ENCODE data around the gene ZNF358.

Gene ZNF358

DNA sequence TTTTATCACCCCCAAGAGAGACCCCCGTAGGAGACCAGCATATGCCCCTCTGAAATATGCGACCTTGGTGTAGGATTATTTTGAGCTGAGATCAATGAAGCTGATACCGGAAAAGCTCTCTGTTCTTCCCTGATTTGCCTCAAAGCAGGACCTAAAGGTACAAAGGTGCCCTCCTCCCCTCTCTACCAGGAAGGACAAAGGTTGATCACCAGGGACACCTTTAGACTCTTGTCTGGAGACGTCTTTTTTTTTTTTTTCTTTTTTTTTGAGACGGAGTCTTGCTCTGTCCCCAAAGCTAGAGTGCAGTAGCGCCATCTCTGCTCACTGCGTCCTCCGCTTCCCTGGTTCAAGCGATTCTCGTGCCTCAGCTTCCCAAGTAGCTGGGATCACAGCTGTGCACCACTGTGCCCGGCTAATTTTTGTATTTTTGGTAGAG lies 26.3 kb upstream of the ZNF358 start:
- DNase-seq = no peak

DNA sequence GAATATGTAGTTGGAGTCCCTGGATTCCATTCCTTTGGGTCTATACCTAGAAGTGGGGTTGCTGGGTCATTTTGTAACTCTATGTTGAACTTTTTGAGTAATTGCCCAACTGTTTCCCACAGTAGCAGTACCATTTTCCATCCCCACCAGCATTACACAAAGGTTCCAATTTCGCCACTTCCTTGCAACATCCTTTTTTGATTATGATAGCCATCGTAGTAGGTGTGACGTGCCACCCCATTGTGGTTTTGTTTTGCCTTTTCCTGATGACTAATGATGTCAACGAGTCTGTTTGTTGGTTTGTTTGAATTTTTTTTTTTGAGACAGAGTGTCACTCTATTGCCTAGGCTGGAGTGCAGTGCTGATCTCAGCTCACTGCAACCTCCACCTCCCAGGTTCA lies 23.8 kb upstream of the ZNF358 start:
- DNase-seq = no peak

DNA sequence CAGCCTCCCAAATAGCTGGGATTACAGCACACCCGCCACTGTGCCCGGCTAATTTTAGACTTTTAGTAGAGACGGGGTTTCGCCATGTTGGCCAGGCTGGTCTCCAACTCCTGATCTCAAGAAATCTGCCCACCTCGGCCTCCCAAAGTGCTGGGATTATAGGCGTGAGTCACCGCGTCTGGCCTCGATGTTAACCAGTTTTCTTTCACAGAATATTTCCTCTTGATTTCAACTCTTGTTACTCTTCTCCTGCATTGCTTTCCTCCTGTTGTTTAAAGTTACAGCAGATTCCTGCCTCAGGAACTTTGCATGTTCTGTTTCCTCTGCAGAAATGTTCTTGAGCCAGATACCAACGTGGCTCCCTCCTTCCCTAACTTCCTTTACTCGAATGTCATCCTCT lies 23.3 kb upstream of the ZNF358 start:
- no peak for DNase-seq

DNA sequence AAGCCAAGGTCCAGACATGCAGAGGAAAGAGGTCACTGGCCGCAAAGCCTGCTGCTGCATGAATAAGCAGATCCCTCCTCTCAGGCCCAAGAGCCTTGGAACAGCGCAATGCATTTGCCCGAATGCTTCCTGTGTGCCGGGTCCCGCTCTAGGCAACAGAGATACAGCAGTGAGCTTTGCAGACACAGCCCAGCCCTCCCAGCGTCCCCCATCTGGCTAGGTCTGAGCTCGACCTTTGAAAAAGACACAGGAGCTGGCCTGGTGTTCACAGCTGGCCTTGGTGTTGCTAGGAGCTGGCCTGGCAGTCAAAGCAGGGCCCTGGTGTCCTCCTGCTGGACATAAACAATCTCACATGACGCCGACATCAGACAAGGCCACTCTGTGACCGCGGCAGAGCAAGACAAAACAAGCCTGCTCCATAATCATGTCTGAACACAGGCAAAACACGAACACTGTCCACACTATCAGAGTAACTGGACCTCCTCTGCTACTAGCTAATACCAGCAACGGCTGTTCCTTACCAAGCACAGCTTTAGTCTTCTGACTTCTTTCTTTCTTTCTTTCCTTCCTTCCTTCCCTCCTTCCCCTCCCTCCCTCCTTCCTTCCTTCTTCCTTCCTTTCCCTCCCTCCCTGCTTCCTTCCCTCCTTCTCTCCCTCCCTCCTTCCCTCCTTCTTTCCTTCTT lies 21.3 kb upstream of the ZNF358 start:
- no peak for DNase-seq

DNA sequence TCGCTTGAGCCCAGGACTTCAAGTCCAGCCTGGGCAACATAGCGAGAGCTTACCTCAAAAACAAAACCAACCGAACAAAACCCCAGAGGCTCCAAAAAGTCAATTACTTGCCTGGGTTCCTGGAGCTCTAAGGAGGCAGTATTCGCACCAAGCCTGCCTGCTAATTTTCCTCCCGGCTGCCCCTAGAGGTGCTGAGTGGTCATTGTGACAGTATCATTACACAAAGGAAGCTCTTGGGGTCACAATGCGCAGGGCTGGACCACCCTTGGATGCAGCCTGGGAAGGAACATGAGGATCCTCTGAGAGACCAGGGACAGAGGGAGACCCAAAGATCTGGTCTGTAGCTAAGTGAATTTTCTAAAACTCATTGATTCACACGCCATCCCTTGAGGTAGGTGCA lies 18.6 kb upstream of the ZNF358 start:
- DNase-seq = no peak

DNA sequence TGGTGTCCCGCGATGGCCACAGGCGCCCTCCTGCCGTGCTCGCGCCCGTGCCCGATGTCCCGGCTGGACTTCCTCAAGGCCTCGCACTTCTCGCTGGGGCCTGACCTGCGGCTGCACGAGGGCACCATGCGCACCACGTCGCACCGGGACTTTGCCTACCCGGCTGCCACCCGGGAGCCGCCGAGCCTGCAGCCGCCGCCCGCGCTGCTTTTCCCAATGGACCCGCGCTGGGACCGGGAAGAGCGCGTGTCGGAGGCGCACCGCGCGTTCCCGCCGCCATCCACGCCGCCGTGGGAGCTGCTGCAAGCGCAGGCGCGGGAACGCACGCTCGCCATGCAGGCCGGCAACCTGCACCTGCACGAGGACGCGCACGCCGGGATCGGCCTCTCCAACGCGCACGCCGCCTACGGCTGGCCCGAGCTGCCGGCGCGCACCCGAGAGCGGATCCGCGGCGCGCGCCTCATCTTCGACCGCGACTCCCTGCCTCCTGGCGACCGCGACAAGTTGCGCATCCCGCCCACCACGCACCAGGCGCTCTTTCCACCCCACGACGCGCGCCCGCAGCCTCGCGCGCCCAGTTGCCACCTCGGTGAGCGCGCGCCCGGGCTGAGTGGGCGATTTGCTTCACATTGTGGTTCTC lies 15.0 kb upstream of the ZNF358 start:
- peak; percentile 40 for DNase-seq

DNA sequence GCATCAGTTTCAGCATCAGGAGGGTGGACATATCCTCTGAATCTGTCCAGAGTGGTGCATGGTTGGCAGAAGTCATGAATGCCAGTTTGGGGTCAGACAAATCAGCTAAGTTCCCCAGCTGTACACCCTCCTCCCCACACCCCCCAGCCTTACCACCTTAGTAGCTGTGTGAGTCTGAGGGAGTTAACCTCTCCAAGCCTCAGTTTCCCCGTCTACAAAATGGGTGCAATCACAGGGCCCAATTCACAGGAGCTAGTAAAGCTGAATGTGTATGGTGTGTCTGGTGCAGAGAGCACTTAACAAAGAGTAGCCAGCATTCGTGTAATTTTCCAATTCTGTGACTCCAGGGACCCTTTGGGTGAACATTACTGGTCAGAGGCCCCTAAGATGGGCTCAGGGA lies 13.4 kb upstream of the ZNF358 start:
- no peak for DNase-seq

DNA sequence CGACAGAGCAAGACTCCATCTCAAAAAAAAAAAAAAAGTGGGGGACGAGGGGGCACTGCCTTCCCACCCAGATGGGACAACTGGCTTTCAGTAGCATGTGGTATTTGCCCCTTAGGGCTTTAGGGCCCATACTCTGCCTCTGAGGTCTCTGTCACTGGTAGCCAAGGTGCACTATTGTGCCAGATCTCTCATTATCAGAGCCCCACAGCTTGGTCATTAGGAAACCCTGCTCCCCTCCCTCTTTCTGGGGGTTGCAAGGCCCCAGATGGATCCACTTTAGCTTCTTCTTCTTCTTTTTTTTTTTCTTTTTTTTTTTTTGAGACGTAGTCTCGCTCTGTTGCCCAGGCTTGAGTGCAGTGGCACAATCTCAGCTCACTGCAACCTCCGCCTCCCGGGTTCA lies 11.2 kb upstream of the ZNF358 start:
- DNase-seq = no peak

DNA sequence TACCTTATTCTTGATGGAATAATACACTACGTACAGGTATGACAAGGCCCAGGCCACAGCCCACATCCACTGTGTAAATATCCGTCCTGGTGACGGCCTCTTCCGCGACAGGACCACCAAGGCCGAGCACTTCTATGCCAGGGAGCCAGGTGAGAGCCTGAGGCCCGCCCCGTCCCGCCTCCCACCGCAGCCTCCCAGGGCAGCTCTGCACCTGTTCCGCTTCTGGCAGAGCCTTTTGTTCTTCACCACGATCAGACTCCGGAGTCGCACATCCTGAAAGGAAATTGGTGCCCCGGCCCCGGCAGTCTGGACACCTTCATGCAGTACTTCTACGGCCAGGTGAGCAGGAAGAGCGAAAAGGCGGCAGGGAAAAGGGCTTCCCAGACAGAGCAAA lies 10.6 kb upstream of the ZNF358 start:
- DNase-seq = no peak

DNA sequence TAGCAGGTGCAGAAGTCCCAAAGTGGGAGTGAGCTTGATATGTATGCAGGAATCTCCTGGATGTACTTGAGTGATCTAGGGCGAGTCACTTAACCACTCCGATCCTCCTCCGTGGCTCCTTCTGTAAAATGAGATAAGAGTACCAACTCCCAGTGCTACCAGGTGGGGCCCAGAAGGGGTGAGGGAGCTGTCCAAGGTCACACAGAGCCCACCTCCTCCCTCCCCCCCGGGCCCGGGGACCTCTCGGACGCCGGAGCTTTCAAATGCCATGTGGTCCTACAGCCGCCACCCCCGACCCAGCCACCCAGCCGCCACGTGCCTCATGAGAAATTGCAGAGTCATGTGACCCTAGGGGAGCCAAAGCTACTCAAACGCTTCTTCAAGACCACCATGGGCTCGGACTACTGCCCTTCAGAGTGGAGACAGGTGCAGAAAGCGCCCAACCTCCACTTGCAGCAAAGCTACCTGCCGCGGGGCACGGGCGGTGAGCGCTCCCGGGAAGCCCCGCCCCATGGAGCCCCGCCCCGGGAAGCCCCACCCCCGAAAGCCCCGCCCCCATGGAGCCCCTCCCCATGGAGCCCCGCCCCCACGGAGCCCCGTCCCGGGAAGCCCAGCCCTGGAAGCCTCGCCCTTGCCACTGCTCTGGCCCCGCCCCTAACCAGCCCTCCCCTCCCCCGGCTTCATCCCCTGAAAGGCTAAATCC lies 10.1 kb upstream of the ZNF358 start:
- no peak for DNase-seq

DNA sequence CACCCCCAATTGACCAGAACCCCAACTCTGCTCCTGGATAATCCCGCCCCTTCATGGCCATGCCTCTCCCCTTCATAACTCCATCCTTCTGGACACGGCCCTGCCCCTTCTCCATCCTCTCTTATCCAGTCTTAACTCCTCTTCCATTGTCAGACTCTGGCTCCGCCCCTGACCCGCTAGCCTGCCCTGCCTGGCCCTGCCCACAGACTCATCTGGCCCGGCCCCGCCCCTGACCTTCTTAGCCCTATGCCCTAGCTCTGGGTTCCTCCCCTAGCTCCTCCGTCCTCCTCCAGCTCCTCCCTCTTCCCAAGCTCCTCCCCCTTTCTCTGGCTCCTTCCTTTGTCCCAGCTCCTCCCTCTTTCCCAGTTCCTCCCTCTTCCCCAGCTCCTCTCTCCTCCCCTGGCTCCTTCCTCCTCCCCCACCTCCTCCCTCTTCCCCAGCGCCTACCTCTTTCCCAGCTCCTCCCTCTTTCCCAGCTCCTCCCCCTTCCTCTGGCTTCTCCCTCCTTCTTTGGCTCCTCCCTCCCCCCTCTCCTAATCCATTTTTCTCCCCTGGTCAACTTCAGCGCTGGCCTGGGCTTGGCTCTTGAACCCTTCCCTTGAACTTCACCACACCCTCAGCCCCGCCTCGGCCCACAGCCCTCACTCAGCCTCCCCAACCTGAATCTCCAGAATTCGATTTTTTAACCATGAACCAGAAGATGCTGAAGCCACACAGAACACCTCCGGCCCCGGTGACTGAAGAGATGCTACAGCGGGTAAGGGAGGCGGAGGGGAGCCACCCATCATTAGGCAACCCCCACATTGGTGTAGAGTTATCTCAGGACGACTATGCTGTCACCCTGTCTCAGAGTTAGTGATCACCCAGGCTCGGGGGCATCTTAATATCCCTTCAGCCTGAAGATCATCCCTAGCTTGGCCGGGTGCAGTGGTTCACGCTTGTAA lies 9.2 kb upstream of the ZNF358 start:
- DNase-seq = peak; percentile 75

DNA sequence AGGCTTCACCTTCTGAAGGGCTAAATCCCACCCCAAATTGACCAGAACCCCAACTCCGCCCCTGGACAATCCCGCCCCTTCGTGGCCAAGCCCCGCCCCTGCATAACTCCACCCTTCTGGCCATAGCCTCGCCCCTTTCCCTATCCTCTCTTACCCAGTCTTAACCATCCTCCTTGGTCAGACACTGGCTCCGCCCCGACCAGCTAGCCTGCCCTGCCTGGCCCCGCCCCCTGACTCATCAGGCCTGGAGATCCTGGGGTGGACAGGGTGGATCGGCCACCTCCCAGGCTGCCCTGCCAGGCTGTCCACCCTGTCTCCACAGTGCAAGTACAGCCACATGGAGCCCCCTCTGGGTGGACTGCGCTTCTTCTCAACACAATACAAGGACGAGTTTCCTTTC lies 8.0 kb upstream of the ZNF358 start:
- peak; percentile 81 for DNase-seq

DNA sequence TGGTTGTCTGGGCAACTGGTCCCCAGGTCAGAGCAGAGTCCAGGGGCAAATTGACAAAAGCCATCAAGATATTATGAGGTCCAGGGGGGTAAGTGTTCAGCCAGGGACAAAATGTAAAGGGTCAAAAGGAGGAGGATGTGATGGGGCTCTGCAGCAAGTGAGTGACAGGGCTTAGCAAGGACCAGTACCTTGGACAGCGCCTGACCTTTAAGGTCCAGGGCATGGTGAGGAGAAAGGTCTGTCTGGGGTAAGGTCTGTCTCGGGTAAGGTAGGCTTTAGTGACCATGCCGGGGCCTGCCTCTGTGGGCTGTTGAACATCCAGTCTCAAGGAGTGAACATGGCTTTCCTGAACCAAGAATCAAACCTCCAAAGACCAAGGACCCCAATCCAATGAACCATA lies 6.3 kb upstream of the ZNF358 start:
- no peak for DNase-seq

DNA sequence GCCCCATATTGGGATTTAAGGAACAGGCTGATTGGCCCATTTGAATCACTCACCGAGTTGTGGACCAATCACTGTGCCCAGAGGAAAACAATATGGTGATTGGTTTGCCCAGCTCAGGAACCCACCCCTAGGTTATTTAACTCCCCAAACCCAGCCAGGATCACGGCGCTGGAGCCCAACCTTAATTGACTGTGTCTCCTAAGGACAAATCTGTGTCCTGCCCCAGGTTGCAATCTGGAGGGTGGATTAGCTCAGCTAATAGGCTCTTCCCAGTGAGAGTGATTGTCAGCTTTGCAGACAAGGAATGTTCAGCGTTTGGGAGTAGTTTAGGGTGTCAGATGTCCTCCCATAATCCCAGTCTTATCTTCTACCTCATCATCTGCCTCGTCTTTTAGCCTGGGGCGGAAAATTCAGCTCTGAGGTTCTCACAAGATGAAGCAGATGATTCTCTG lies 3.5 kb upstream of the ZNF358 start:
- DNase-seq = no peak

DNA sequence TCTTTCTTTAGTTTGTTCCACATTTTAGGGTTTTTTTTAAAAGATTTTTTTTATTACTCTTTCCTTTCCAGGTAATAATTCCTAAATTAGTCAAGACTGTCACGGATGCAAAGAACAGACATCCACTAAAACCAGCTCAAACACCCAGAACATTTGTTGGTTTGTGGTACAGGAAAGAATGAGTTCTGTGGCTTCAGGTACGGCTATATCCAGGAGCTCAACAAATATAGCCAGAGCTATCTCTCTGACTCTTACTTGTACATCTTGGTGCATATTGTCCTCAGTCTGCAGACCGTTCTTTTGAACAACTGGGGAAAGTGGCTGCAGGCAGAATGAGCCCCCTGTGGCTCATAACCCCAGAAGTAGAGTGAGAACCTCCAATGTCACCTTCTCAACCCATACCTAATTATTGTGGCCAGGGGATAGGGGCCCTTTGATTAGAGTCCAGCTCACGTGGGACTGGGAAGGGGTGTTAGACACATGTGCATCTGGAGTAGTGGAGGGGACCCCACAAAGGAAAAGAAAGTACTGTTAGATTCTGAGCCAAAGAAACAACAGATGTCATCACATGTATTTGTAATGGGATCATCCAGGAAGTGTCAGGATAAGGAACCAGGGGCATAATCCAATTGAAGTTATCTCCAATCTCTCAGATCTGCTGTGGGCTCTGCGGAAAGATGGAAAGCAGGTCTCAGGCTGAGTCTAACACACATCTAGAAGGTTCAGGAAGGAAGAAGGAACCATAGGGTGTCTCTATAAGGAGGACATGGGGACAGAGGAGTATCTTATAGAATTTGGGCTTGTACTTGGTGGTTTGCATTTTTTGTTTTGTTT lies 1.9 kb upstream of the ZNF358 start:
- DNase-seq = no peak

DNA sequence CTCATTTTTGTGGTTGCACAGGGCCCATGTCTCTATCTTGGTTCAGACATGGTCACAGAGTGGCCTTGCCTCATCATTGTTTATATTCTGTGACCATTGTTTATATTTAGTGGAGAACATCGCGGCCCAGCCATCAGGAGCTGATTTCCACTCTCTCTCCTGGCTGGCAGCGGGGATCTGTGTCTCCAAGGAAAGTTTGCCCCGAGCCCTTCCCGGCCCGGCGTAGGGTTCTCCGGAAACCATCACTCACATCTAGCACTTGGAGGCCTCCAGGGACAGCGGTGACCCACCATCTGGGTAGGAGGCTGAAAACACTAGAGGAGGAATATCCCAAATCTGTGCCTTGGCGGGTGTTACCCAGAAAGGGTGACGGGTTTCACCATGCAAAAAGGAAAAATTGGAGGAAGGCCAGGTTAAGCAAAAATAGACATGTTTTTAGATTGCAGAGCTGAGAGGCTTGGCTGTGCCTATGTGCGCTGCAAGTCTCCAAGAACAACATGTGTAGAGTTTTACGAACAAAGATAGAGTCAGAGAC lies 726 bp upstream of the ZNF358 start:
- DNase-seq = no peak

DNA sequence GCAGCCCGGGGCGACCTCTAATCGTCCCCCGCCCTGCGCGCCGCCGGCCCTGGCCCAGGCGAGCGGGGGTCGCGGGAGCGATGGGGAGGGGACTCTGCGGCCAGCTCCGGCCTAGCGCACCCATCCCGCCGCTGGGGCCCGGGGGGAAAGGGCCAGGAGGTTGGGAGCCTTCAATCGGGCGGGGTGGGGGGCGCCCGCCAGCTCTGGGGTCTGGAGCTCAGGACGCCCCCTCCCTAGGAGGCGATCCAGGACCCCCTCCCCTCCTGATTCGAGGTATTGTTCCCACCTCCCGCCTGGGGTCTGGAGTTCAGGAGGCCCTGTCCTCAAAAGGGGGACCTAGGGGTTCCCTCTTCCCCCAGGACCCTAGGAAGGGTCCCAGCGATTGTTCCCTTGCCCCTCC lies 430 bp downstream of the ZNF358 start:
- DNase-seq = no peak

DNA sequence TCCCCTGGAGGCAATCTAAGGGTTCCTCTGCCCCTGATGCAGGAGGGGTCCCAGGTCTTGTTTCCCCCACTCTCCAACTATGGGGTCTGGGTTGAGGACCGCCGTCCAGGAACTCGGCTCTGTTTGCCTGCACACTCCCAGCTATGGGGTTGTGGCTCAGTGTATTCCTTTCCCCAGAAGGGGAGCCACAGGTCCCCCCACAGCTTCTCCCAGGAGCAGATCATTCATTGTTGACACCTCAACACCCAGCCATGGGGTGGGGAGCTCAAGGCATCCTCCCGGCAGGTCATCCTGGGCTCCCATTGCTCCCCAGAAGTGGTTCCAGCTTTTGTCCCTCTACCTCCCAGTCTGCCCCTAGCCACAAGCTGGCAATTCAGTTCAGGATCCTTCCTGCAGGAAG lies 975 bp downstream of the ZNF358 start:
- DNase-seq = no peak

DNA sequence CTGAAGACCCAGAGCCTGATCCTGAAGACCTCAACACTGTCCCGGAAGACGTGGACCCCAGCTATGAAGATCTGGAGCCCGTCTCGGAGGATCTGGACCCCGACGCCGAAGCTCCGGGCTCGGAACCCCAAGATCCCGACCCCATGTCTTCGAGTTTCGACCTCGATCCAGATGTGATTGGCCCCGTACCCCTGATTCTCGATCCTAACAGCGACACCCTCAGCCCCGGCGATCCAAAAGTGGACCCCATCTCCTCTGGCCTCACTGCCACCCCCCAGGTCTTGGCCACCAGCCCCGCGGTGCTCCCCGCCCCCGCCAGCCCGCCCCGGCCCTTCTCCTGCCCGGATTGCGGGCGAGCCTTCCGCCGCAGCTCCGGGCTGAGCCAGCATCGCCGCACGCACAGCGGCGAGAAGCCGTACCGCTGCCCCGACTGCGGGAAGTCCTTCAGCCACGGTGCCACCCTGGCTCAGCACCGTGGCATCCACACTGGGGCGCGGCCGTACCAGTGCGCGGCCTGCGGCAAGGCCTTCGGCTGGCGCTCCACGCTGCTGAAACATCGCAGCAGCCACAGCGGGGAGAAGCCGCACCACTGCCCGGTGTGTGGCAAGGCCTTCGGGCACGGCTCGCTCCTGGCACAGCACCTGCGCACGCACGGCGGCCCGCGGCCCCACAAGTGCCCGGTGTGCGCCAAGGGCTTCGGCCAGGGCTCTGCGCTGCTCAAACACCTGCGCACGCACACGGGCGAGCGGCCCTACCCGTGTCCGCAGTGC lies 3.6 kb downstream of the ZNF358 start:
- no peak for DNase-seq

DNA sequence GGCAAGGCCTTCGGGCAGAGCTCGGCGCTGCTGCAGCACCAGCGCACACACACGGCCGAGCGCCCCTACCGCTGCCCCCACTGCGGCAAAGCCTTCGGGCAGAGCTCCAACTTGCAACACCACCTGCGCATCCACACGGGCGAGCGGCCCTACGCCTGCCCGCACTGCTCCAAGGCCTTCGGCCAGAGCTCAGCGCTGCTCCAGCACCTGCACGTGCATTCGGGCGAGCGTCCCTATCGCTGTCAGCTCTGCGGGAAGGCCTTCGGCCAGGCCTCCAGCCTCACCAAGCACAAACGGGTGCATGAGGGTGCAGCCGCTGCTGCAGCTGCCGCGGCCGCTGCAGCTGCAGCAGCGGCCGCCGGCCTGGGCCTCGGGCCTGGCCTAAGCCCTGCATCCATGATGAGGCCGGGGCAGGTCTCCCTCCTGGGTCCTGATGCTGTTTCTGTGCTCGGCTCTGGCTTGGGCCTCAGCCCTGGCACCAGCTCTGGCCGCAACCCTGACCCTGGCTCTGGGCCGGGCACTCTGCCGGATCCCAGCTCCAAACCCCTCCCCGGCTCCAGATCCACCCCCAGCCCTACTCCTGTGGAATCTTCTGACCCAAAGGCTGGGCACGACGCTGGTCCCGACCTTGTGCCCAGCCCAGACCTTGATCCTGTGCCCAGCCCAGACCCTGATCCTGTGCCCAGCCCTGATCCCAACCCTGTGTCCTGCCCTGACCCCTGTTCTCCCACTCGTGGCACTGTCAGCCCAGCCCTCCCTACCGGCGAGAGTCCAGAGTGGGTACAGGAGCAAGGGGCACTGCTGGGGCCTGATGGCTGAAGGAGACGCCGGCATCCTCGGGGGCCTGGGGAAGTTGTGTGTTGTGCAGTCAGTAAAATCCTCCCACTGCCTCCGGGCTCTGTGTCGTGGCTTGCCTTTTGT lies 4.5 kb downstream of the ZNF358 start:
- DNase-seq = no peak

All from fibroblast of skin of back (primary cell).